ENCODE measurements around the gene NUDT14.
A peak's percentile ranks its signal among the peaks of the same experiment; 100 is the strongest.

The NUDT14 gene

GRCh38 chr14:105203701-105204100 is 22.6 kb upstream of the NUDT14 start:
- H3K9me3 ChIP-seq (ENCODE audit: control insufficient read depth in 1 of 2, low read length in 2 of 2), result no peaks in the 10 kb centered on the region
- peaks cover 0 to 21% of the 10 kb centered on the region in 2 donors for H3K4me1 ChIP-seq (ENCODE audit: control insufficient read depth in 1 of 2, insufficient read depth in 2 of 2, low read length in 2 of 2)
- no peak overlapping the region for H3K27ac ChIP-seq (ENCODE audit: low read length)
- no peaks in the 10 kb centered on the region for H3K36me3 ChIP-seq (ENCODE audit: control insufficient read depth in 1 of 2, insufficient read depth in 2 of 2, low read length in 2 of 2)
- no peak overlapping the region for H3K4me3 ChIP-seq (ENCODE audit: low read depth in 1 of 2, low read length in 2 of 2)
- peaks cover 6% of the 10 kb centered on the region for H3K27me3 ChIP-seq (ENCODE audit: low read depth, low read length)

GRCh38 chr14:105203057-105203531 is 22.0 kb upstream of the NUDT14 start:
- H3K4me3 ChIP-seq (ENCODE audit: low read depth in 1 of 2, low read length in 2 of 2), result no peak overlapping the region
- H3K4me1 ChIP-seq (ENCODE audit: control insufficient read depth in 1 of 2, insufficient read depth in 2 of 2, low read length in 2 of 2), result peaks cover 0 to 21% of the 10 kb centered on the region in 2 donors
- H3K36me3 ChIP-seq (ENCODE audit: control insufficient read depth in 1 of 2, insufficient read depth in 2 of 2, low read length in 2 of 2), result no peaks in the 10 kb centered on the region
- H3K27me3 ChIP-seq (ENCODE audit: low read depth, low read length), result peaks cover 8% of the 10 kb centered on the region
- no peaks in the 10 kb centered on the region for H3K9me3 ChIP-seq (ENCODE audit: control insufficient read depth in 1 of 2, low read length in 2 of 2)
- H3K27ac ChIP-seq (ENCODE audit: low read length), result no peak overlapping the region

DNA sequence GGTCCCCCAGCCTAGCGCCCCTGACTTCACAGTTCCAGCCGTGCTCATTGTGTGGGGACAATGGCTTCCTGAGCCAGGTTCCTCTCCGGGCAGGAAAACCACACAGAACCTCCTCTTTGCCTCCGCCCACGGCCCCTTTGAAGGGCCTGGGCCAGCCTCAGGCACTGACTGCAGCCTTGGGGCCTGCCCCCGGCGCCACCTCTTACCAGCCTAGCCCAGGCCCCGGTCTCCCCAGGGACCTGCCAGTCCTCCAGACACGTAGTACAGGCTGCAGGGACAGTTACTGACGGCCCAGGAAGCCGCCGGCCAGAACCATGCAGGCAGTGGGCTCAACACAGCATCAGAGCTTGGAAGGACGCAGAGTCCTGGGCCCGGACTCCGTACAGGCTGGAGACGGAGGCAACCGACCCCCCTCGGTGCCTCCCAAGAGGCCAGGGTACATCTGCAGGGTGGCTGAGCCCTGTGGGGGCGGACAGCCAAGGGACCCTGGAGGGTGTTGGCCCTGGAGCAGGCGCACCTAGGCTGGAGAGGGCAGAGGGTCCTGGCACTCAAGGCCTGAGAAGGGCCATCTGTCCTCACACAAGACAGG is 20.9 kb upstream of the NUDT14 start:
- Histone ChIP-seq H3K27me3 (ENCODE audit: low read depth, low read length) (peaks cover 18% of the 10 kb centered on the region), H3K27ac (ENCODE audit: low read length) (no peak overlapping the region), H3K9me3 (ENCODE audit: control insufficient read depth in 1 of 2, low read length in 2 of 2) (no peaks in the 10 kb centered on the region), H3K36me3 (ENCODE audit: control insufficient read depth in 1 of 2, insufficient read depth in 2 of 2, low read length in 2 of 2) (no peaks in the 10 kb centered on the region), H3K4me1 (ENCODE audit: control insufficient read depth in 1 of 2, insufficient read depth in 2 of 2, low read length in 2 of 2) (peaks cover 0 to 28% of the 10 kb centered on the region in 2 donors), H3K4me3 (ENCODE audit: low read depth in 1 of 2, low read length in 2 of 2) (no peak overlapping the region)

- no peaks in the 10 kb centered on the region for H3K36me3 ChIP-seq (ENCODE audit: control insufficient read depth in 1 of 2, insufficient read depth in 2 of 2, low read length in 2 of 2)
- peaks cover 0 to 35% of the 10 kb centered on the region in 2 donors for H3K4me1 ChIP-seq (ENCODE audit: control insufficient read depth in 1 of 2, insufficient read depth in 2 of 2, low read length in 2 of 2)
- no peak overlapping the region for H3K4me3 ChIP-seq (ENCODE audit: low read depth in 1 of 2, low read length in 2 of 2)
- H3K9me3 ChIP-seq (ENCODE audit: control insufficient read depth in 1 of 2, low read length in 2 of 2), result no peaks in the 10 kb centered on the region
- peaks cover 21% of the 10 kb centered on the region for H3K27me3 ChIP-seq (ENCODE audit: low read depth, low read length)
- no peak overlapping the region for H3K27ac ChIP-seq (ENCODE audit: low read length)
Observed at GRCh38 chr14:105201156-105201924, 20.2 kb upstream of the NUDT14 start.

GRCh38 chr14:105200641-105201040 is 19.5 kb upstream of the NUDT14 start:
- Histone ChIP-seq H3K9me3 (ENCODE audit: control insufficient read depth in 1 of 2, low read length in 2 of 2) (no peaks in the 10 kb centered on the region), H3K27ac (ENCODE audit: low read length) (no peak overlapping the region), H3K36me3 (ENCODE audit: control insufficient read depth in 1 of 2, insufficient read depth in 2 of 2, low read length in 2 of 2) (no peaks in the 10 kb centered on the region), H3K4me1 (ENCODE audit: control insufficient read depth in 1 of 2, insufficient read depth in 2 of 2, low read length in 2 of 2) (peaks cover 0 to 39% of the 10 kb centered on the region in 2 donors), H3K27me3 (ENCODE audit: low read depth, low read length) (peaks cover 28% of the 10 kb centered on the region), H3K4me3 (ENCODE audit: low read depth in 1 of 2, low read length in 2 of 2) (no peak overlapping the region)

- H3K4me1 ChIP-seq (ENCODE audit: control insufficient read depth in 1 of 2, insufficient read depth in 2 of 2, low read length in 2 of 2), result peaks cover 0 to 36% of the 10 kb centered on the region in 2 donors
- H3K27me3 ChIP-seq (ENCODE audit: low read depth, low read length), result peaks cover 32% of the 10 kb centered on the region
- no peak overlapping the region for H3K4me3 ChIP-seq (ENCODE audit: low read depth in 1 of 2, low read length in 2 of 2)
- no peak overlapping the region for H3K27ac ChIP-seq (ENCODE audit: low read length)
- H3K36me3 ChIP-seq (ENCODE audit: control insufficient read depth in 1 of 2, insufficient read depth in 2 of 2, low read length in 2 of 2), result no peaks in the 10 kb centered on the region
- no peaks in the 10 kb centered on the region for H3K9me3 ChIP-seq (ENCODE audit: control insufficient read depth in 1 of 2, low read length in 2 of 2)
Observed at GRCh38 chr14:105200074-105200473, 19.0 kb upstream of the NUDT14 start.

- Histone ChIP-seq H3K36me3 (ENCODE audit: control insufficient read depth in 1 of 2, insufficient read depth in 2 of 2, low read length in 2 of 2) (no peaks in the 10 kb centered on the region), H3K4me3 (ENCODE audit: low read depth in 1 of 2, low read length in 2 of 2) (no peak overlapping the region), H3K9me3 (ENCODE audit: control insufficient read depth in 1 of 2, low read length in 2 of 2) (no peaks in the 10 kb centered on the region), H3K4me1 (ENCODE audit: control insufficient read depth in 1 of 2, insufficient read depth in 2 of 2, low read length in 2 of 2) (peaks cover 0 to 36% of the 10 kb centered on the region in 2 donors), H3K27me3 (ENCODE audit: low read depth, low read length) (peaks cover 42% of the 10 kb centered on the region), H3K27ac (ENCODE audit: low read length) (no peak overlapping the region)
Observed at GRCh38 chr14:105199093-105199492, 18.0 kb upstream of the NUDT14 start.

GRCh38 chr14:105198588-105198987 is 17.5 kb upstream of the NUDT14 start:
- peaks cover 0 to 37% of the 10 kb centered on the region in 2 donors for H3K4me1 ChIP-seq (ENCODE audit: control insufficient read depth in 1 of 2, insufficient read depth in 2 of 2, low read length in 2 of 2)
- peaks cover 46% of the 10 kb centered on the region for H3K27me3 ChIP-seq (ENCODE audit: low read depth, low read length)
- no peaks in the 10 kb centered on the region for H3K9me3 ChIP-seq (ENCODE audit: control insufficient read depth in 1 of 2, low read length in 2 of 2)
- H3K36me3 ChIP-seq (ENCODE audit: control insufficient read depth in 1 of 2, insufficient read depth in 2 of 2, low read length in 2 of 2), result no peaks in the 10 kb centered on the region
- H3K27ac ChIP-seq (ENCODE audit: low read length), result no peak overlapping the region
- no peak overlapping the region for H3K4me3 ChIP-seq (ENCODE audit: low read depth in 1 of 2, low read length in 2 of 2)

DNA sequence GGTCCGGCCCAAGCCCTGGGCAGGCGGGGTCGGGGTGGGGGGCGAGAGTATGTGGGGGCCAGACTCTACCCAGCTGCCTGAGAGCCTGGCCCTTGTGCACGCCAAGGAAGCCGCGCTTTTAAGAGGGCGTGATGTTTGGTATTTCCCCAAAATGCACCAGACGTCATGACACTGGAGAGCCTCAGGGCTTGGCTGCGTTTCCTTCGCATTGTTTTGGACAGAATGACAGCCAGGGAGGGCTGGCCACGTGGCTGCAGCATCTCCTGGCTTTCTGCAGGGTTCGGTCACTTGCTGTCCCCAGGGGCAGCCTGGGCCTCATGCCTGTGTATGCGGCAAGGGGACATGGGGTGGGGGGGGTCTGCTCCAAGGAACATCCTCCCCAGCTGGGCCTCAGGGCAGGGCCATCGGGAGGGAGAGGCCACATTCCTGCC is 16.1 kb upstream of the NUDT14 start:
- H3K36me3 ChIP-seq (ENCODE audit: control insufficient read depth in 1 of 2, insufficient read depth in 2 of 2, low read length in 2 of 2), result no peaks in the 10 kb centered on the region
- no peaks in the 10 kb centered on the region for H3K9me3 ChIP-seq (ENCODE audit: control insufficient read depth in 1 of 2, low read length in 2 of 2)
- no peak overlapping the region for H3K4me3 ChIP-seq (ENCODE audit: low read depth in 1 of 2, low read length in 2 of 2)
- H3K27me3 ChIP-seq (ENCODE audit: low read depth, low read length), result peaks cover 55% of the 10 kb centered on the region
- H3K27ac ChIP-seq (ENCODE audit: low read length), result no peak overlapping the region
- peaks cover 0 to 34% of the 10 kb centered on the region in 2 donors for H3K4me1 ChIP-seq (ENCODE audit: control insufficient read depth in 1 of 2, insufficient read depth in 2 of 2, low read length in 2 of 2)

DNA sequence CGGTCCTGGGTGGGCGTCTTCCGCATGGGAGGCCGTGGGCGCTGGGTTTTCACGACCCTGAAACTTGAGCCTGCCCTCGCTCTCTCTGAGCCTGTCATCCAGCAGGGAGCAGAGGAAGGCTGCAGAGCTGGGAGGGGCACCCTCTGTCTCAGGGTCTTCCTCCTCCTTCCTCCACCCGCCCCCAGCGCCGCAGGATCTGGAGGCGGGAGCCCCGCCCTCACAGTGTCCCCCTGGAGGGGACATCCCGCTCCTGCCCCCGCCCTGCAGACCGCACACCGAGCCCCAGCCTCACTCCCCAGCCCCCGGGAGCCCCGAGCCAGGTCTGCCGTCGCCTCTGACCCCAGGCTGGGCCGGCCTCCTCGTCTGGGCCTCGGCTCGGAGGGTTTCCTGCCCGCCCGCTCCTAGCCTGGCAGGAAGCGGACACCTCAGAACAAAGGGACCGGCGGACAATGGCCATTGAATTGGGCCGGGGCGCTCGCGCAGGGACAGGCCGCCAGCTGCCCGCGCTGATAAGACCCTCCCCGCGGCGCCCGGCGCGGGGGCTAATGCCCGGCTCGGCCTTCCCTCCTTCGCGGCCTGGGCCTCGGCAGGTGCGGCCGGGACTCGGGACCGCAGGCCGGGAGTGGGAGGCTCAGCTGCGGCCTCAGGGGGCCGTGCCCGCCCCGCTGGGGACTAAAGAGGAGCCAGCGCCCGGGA is 15.3 kb upstream of the NUDT14 start:
- Histone ChIP-seq H3K4me1 (ENCODE audit: control insufficient read depth in 1 of 2, insufficient read depth in 2 of 2, low read length in 2 of 2) (peaks cover 0 to 31% of the 10 kb centered on the region in 2 donors), H3K36me3 (ENCODE audit: control insufficient read depth in 1 of 2, insufficient read depth in 2 of 2, low read length in 2 of 2) (no peaks in the 10 kb centered on the region), H3K4me3 (ENCODE audit: low read depth in 1 of 2, low read length in 2 of 2) (peak overlapping the region in 1 of 2 donors; percentile 38), H3K27me3 (ENCODE audit: low read depth, low read length) (peaks cover 55% of the 10 kb centered on the region), H3K27ac (ENCODE audit: low read length) (no peak overlapping the region), H3K9me3 (ENCODE audit: control insufficient read depth in 1 of 2, low read length in 2 of 2) (no peaks in the 10 kb centered on the region)

GRCh38 chr14:105195522-105196264 is 14.6 kb upstream of the NUDT14 start:
- no peak overlapping the region for H3K27ac ChIP-seq (ENCODE audit: low read length)
- no peak overlapping the region for H3K4me3 ChIP-seq (ENCODE audit: low read depth in 1 of 2, low read length in 2 of 2)
- H3K27me3 ChIP-seq (ENCODE audit: low read depth, low read length), result peaks cover 55% of the 10 kb centered on the region
- H3K9me3 ChIP-seq (ENCODE audit: control insufficient read depth in 1 of 2, low read length in 2 of 2), result no peaks in the 10 kb centered on the region
- no peaks in the 10 kb centered on the region for H3K36me3 ChIP-seq (ENCODE audit: control insufficient read depth in 1 of 2, insufficient read depth in 2 of 2, low read length in 2 of 2)
- H3K4me1 ChIP-seq (ENCODE audit: control insufficient read depth in 1 of 2, insufficient read depth in 2 of 2, low read length in 2 of 2), result peaks cover 0 to 27% of the 10 kb centered on the region in 2 donors
